K562 (cell line): ENCODE measurements around the gene TPO. TPM values are rescaled to one million over a fixed set of nuclear protein-coding genes. Genes with fewer than 3 reads are reported as not detected.

ENCODE experiments used
- ATAC-seq: fragments of 200-7000 bp; cut with Tn5 transposase; 3 replicates; pipeline ENCODE4 v1.9.1; 2020; ENCODE audit warnings: moderate library complexity
- BruUV-seq: library from RNA; stranded (reverse); fragments of 400-500 nt; replicated peaks from 2 replicates; lab custom pipeline; 2021; lab: Mats Ljungman, UMichigan
- CTCF ChIA-PET: fragments of 300-600 bp; formaldehyde crosslinking; extraction: SDS; loops from one replicate; lab custom pipeline; 2021; ENCODE audit warnings: low intra/inter-chr PET ratio; lab: Yijun Ruan, JAX
- POLR2A ChIA-PET: fragments of 300-600, 350-650 bp; sonication (Branson Sonifier 250); formaldehyde crosslinking; extraction: SDS; loops from one replicate; lab custom pipeline; 2021; ENCODE audit warnings: antibody characterized with exemption, inconsistent platforms; lab: Yijun Ruan, JAX
- DNase-seq, 4 experiments: peaks; one replicate each; pipeline versions ENCODE4 v3.0.0 to v3.0.0-alpha.2; 2011 to 2018; ENCODE audit warnings: low spot score in 3 of 4, mixed read lengths in 3 of 4; ENCODE audit errors: extremely low read depth in 1 of 4
- FAIRE-seq: peaks from 2 replicates; lab custom pipeline; 2011; peaks lifted over from hg19 to GRCh38; lab: Jason Lieb, UNC
- H2AFZ ChIP-seq: 2 replicates; pipeline ENCODE4 v1.6.0; 2011; ENCODE audit warnings: low read depth, low read length, control low read depth, inconsistent platforms
- H3K27ac ChIP-seq: fragments of 200-600 bp; 3 replicates; pipeline ENCODE4 v1.8.0; 2011; ENCODE audit warnings: low read depth, mild to moderate bottlenecking, control low read depth, inconsistent platforms, low read length, moderate library complexity, mixed read lengths; ENCODE audit errors: extremely low read depth
- H3K27me3 ChIP-seq, 2 experiments: fragments of 300-600 bp in 1 of 2; 2 replicates in 1 of 2; 3 replicates in 1 of 2; pipeline versions ENCODE4 v1.6.0 to v1.8.0; 2011; ENCODE audit warnings: inconsistent platforms in 2 of 2, low read length in 2 of 2, mild to moderate bottlenecking in 1 of 2, mixed read lengths in 1 of 2, moderate library complexity in 1 of 2; ENCODE audit not compliant: control insufficient read depth in 2 of 2, insufficient read depth in 2 of 2
- H3K36me3 ChIP-seq: fragments of 300-600 bp; 3 replicates; pipeline ENCODE4 v1.8.0; 2011; ENCODE audit warnings: mild to moderate bottlenecking, low read length, inconsistent platforms; ENCODE audit not compliant: control insufficient read depth, insufficient read depth
- H3K4me1 ChIP-seq, 2 experiments: fragments of 200-600 bp in 1 of 2; replicated peaks in 1 of 2; 2 replicates in 1 of 2; 3 replicates in 1 of 2; pipeline versions ENCODE4 v1.5.1 to v1.8.0; 2011; ENCODE audit warnings: inconsistent platforms in 2 of 2, low read length in 2 of 2, mild to moderate bottlenecking in 1 of 2, mixed read lengths in 1 of 2, moderate library complexity in 1 of 2; ENCODE audit not compliant: control insufficient read depth in 2 of 2, insufficient read depth in 2 of 2
- H3K4me2 ChIP-seq: 2 replicates; pipeline ENCODE4 v1.6.1; 2011; ENCODE audit warnings: low read length, control low read depth, inconsistent platforms, mixed read lengths; ENCODE audit not compliant: insufficient read depth
- H3K4me3 ChIP-seq: fragments of 200-600 bp; sonication (generic), shearing (Covaris generic); 2 replicates; pipeline ENCODE4 v1.5.1; 2016; ENCODE audit warnings: control low read depth, inconsistent platforms
- H3K79me2 ChIP-seq: fragments of 200-600 bp; 3 replicates; pipeline ENCODE4 v1.8.0; 2011; ENCODE audit warnings: low read length, inconsistent platforms; ENCODE audit not compliant: control insufficient read depth, insufficient read depth
- H3K9ac ChIP-seq, 2 experiments: 2 replicates each; pipeline versions ENCODE4 v1.6.0 to v1.6.1; 2011; ENCODE audit warnings: low read depth in 2 of 2, low read length in 2 of 2, control low read depth in 1 of 2, inconsistent platforms in 1 of 2, mild to moderate bottlenecking in 1 of 2, mixed read lengths in 1 of 2; ENCODE audit not compliant: insufficient read depth in 1 of 2
- H3K9me1 ChIP-seq: one replicate; pipeline ENCODE4 v1.6.0; 2011; ENCODE audit warnings: inconsistent platforms, mild to moderate bottlenecking, low read length, moderate library complexity; ENCODE audit not compliant: control insufficient read depth, insufficient read depth
- H3K9me3 ChIP-seq: replicated peaks from 2 replicates; pipeline ENCODE4 v1.5.1; 2011; ENCODE audit warnings: low read depth, low read length, inconsistent platforms; ENCODE audit not compliant: control insufficient read depth, insufficient read depth
- H4K20me1 ChIP-seq: replicated peaks from 2 replicates; pipeline ENCODE4 v1.6.1; 2011; ENCODE audit warnings: low read length, inconsistent platforms, mixed read lengths; ENCODE audit not compliant: control insufficient read depth, insufficient read depth
- GTF2E2 ChIP-seq: fragments of 200-800 bp; sonication (Bioruptor generic); IDR thresholded peaks from 2 replicates; pipeline ENCODE4 v1.6.1; 2016; ENCODE audit warnings: missing genetic modification characterization, missing compliant biosample characterization
- HOXB6 ChIP-seq: fragments of 250-450 bp; sonication (Bioruptor Pico); IDR thresholded peaks from 2 replicates; pipeline ENCODE4 v1.5.1; 2022; ENCODE audit warnings: mild to moderate bottlenecking, borderline replicate concordance
- MITF ChIP-seq: IDR thresholded peaks from 2 replicates; pipeline ENCODE4 v1.6.1; 2014; ENCODE audit warnings: antibody characterized with exemption
- RFX5 ChIP-seq: IDR thresholded peaks from 2 replicates; pipeline ENCODE4 v1.6.1; 2011; ENCODE audit warnings: low read depth, mild to moderate bottlenecking, improper control_type of control experiment, low read length
- SETDB1 ChIP-seq: IDR thresholded peaks from one replicate; pipeline ENCODE4 v1.6.1; 2012; ENCODE audit warnings: low read length, control low read depth, inconsistent platforms
- XRCC4 ChIP-seq: IDR thresholded peaks from one replicate; pipeline ENCODE4 v1.6.1; 2011; ENCODE audit not compliant: insufficient read depth, insufficient read length; ENCODE audit errors: extremely low read depth
- WGBS: fragments of 100-300 bp; shearing (Covaris generic); methylation state at CpG from one replicate; pipeline ENCODE4 v1.1.6; 2016; ENCODE audit warnings: low coverage, mixed read lengths; ENCODE audit not compliant: insufficient coverage; ENCODE audit errors: missing lambda C conversion rate; 5-methylcytosine and 5-hydroxymethylcytosine counted together
- in situ Hi-C: fragments of 300-500 bp; cut with MboI; formaldehyde crosslinking; loops from 4 replicates; pipeline ENCODE4 v1.15.0; 2018; ENCODE audit warnings: inconsistent platforms, mixed read lengths
- intact Hi-C: fragments of 100-400 bp; cut with micrococcal nuclease; formaldehyde crosslinking; loops from 2 replicates; pipeline ENCODE4 v1.14.2; 2022
- polyA plus RNA-seq, 8 experiments: library from polyadenylated mRNA; depleted of rRNA in 4 of 8; stranded (reverse) in 5 of 8; unstranded in 3 of 8; fragments of >200 nt; fragmentation: Nextera tagmentation in 2 of 8; fragmentation: Illumina TruSeq in 1 of 8; extraction: Ambion mirVana in 2 of 8; extraction: Trizol in 1 of 8; gene quantifications; 2 replicates each; pipeline versions ENCODE4 v1.2.1 to v1.2.3, GENCODE V29; 2011 to 2014; ENCODE audit warnings: inconsistent platforms in 1 of 8, missing spikeins in 1 of 8
- total RNA-seq, 7 experiments: library from RNA; depleted of rRNA in 6 of 7; stranded (reverse); fragments of >200 nt in 6 of 7; fragmentation: Illumina TruSeq in 2 of 7; extraction: Trizol in 2 of 7; gene quantifications; 2 replicates each; pipeline versions ENCODE4 v1.2.1 to v1.2.3, GENCODE V29; 2011 to 2021; ENCODE audit warnings: low replicate concordance in 1 of 7

TPO gene
- total and polyA plus RNA-seq, 9 of the 15 experiments (the other 6 are each of a cell fraction or from before 2014, with no cell fraction given) = not detected

- in situ Hi-C loops = no loop called here
- WGBS = 0% methylated on average over 5 of the region's 6 CpGs
- BruUV-seq = no TSS peak
Observed at GRCh38 chr2:1479346-1479745, 66.1 kb downstream of the TPO start.

More at GRCh38 chr2:1479346-1479745, 66.1 kb downstream of the TPO start:
- no peaks in the 10 kb centered on the region for H3K9me1 ChIP-seq
- H4K20me1 ChIP-seq = no peaks in the 10 kb centered on the region
- no peaks in the 10 kb centered on the region for H3K4me1 ChIP-seq
- intact Hi-C loops = no loop called here
- no peaks in the 10 kb centered on the region for H3K79me2 ChIP-seq
- TF ChIP-seq GTF2E2 (tag) (no peak), XRCC4 (no peak), MITF (no peak), RFX5 (no peak), HOXB6 (no peak), SETDB1 (no peak)
- H3K9ac ChIP-seq = no peak overlapping the region
- no peak overlapping the region for H2AFZ ChIP-seq
- no peak overlapping the region for H3K4me3 ChIP-seq
- H3K4me2 ChIP-seq = no peak overlapping the region
- no peak for ATAC-seq
- FAIRE-seq = no peak
- H3K36me3 ChIP-seq = no peaks in the 10 kb centered on the region
- DNase-seq = no peak
- H3K27me3 ChIP-seq = peaks cover 0 to 37% of the 10 kb centered on the region in 2 experiments; a peak in 2 of 5 replicates
- H3K27ac ChIP-seq = no peak overlapping the region
- ChIA-PET POLR2A (no interaction called here), CTCF (no interaction called here)
- H3K9me3 ChIP-seq = no peaks in the 10 kb centered on the region
